ENCODE data around the gene B3GALT6.
A peak's percentile ranks its signal among the peaks of the same experiment; 100 is the strongest.

Gene B3GALT6

GRCh38 chr1:1237874-1238701 is 6.1 kb downstream of the B3GALT6 start (continued):
- TF ChIP-seq ZBTB44 (tag by site-specific recombination; IDR thresholded peaks at IDR 0.05) (no peak), ZNF621 (tag by site-specific recombination; IDR thresholded peaks at IDR 0.05) (no peak), AEBP2 (tag by site-specific recombination; IDR thresholded peaks at IDR 0.05; ENCODE audit: borderline replicate concordance) (no peak), ZBTB17 (tag by site-specific recombination; IDR thresholded peaks at IDR 0.05) (no peak), ZNF473 (tag by site-specific recombination; IDR thresholded peaks at IDR 0.05) (no peak), ZFP69B (tag by site-specific recombination; IDR thresholded peaks at IDR 0.05) (no peak), ZBTB6 (tag by site-specific recombination; IDR thresholded peaks at IDR 0.05) (peak; percentile 85), ZFP37 (tag by site-specific recombination; IDR thresholded peaks at IDR 0.05) (no peak), KLF7 (tag by site-specific recombination; IDR thresholded peaks at IDR 0.05; ENCODE audit: borderline replicate concordance) (0 out of 2 replicates have a peak, but pooled peaks have one; percentile 42), ZNF660 (tag by site-specific recombination; IDR thresholded peaks at IDR 0.05) (no peak), ZNF132 (tag by site-specific recombination; IDR thresholded peaks at IDR 0.05; ENCODE audit: borderline replicate concordance) (no peak), ZIC2 (tag by site-specific recombination; IDR thresholded peaks at IDR 0.05) (peak; percentile 44; the same call in 1 of the 2 replicates), PRDM4 (tag by site-specific recombination; IDR thresholded peaks at IDR 0.05) (no peak), ZNF121 (tag by site-specific recombination; IDR thresholded peaks at IDR 0.05) (no peak), KLF8 (tag by site-specific recombination; IDR thresholded peaks at IDR 0.05) (peak; percentile 38; the same call in 1 of the 2 replicates), ZNF785 (tag by site-specific recombination; IDR thresholded peaks at IDR 0.05) (no peak), ZSCAN5A (tag by site-specific recombination; IDR thresholded peaks at IDR 0.05) (no peak), ZBTB1 (tag by site-specific recombination; IDR thresholded peaks at IDR 0.05) (no peak), ZNF416 (tag by site-specific recombination; IDR thresholded peaks at IDR 0.05) (no peak), RBAK (tag by site-specific recombination; IDR thresholded peaks at IDR 0.05) (no peak), ZNF174 (tag by site-specific recombination; IDR thresholded peaks at IDR 0.05) (no peak), ZNF596 (tag by site-specific recombination; IDR thresholded peaks at IDR 0.05) (no peak), KLF17 (tag by site-specific recombination; IDR thresholded peaks at IDR 0.05) (no peak)
